ENCODE data around the gene G3BP1.

Gene G3BP1

DNA sequence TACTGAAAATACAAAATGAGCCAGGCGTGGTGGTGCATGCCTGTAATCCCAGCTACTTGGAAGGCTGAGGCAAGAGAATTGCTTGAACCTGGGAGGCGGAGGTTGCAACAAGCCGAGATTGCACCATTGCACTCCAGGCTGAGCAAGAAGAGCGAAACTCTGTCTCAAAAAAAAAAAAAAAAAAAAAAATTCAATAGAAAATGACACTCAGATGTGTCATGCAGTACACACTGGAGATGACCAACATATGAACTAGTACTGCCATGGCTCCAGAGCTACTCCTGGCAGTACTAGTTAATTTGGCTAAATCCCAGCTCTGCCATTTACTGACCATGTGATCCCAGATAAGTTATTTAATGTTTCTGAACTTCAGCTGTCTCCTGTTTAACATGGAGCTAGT lies 20.7 kb upstream of the G3BP1 start:
- no peaks in the 10 kb centered on the region for H3K36me3 ChIP-seq (ENCODE audit: insufficient read depth, low read length)
- H3K9me3 ChIP-seq (ENCODE audit: insufficient read depth, low read depth, low read length), result no peaks in the 10 kb centered on the region
- H2AFZ ChIP-seq (ENCODE audit: low read length), result no peak overlapping the region
- H4K20me1 ChIP-seq (ENCODE audit: insufficient read depth, low read length, poor library complexity, severe bottlenecking), result no peaks in the 10 kb centered on the region
- H3K9me2 ChIP-seq (replicated peaks; ENCODE audit: low read depth, low read length), result no peaks in the 10 kb centered on the region
- no peaks in the 10 kb centered on the region for H3K79me2 ChIP-seq (ENCODE audit: insufficient read depth, low read length)
- no peaks in the 10 kb centered on the region for H3K27me3 ChIP-seq (ENCODE audit: insufficient read depth, low read length, poor library complexity, severe bottlenecking)
- TF ChIP-seq EZH2phosphoT487 (IDR thresholded peaks at IDR 0.05; ENCODE audit: borderline replicate concordance), result no peak
- TF ChIP-seq, protein P1, sequence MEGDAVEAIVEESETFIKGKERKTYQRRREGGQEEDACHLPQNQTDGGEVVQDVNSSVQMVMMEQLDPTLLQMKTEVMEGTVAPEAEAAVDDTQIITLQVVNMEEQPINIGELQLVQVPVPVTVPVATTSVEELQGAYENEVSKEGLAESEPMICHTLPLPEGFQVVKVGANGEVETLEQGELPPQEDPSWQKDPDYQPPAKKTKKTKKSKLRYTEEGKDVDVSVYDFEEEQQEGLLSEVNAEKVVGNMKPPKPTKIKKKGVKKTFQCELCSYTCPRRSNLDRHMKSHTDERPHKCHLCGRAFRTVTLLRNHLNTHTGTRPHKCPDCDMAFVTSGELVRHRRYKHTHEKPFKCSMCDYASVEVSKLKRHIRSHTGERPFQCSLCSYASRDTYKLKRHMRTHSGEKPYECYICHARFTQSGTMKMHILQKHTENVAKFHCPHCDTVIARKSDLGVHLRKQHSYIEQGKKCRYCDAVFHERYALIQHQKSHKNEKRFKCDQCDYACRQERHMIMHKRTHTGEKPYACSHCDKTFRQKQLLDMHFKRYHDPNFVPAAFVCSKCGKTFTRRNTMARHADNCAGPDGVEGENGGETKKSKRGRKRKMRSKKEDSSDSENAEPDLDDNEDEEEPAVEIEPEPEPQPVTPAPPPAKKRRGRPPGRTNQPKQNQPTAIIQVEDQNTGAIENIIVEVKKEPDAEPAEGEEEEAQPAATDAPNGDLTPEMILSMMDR (conservative IDR thresholded peaks at IDR 0.05; ENCODE audit: low read length), result no peak
- no peak overlapping the region for H3K4me2 ChIP-seq (ENCODE audit: low read depth, low read length, poor library complexity, severe bottlenecking)
- H3F3A ChIP-seq (ENCODE audit: low read depth), result 0 out of 2 replicates have a peak, but pooled peaks cover 2% of the 10 kb centered on the region
- peaks cover 6% of the 10 kb centered on the region for H3K4me1 ChIP-seq (ENCODE audit: insufficient read depth, low read length, poor library complexity, severe bottlenecking)
- H3K9ac ChIP-seq (ENCODE audit: low read depth, low read length, poor library complexity, severe bottlenecking), result no peak overlapping the region
- no peak overlapping the region for H3K4me3 ChIP-seq (ENCODE audit: low read length, poor library complexity, severe bottlenecking)

DNA sequence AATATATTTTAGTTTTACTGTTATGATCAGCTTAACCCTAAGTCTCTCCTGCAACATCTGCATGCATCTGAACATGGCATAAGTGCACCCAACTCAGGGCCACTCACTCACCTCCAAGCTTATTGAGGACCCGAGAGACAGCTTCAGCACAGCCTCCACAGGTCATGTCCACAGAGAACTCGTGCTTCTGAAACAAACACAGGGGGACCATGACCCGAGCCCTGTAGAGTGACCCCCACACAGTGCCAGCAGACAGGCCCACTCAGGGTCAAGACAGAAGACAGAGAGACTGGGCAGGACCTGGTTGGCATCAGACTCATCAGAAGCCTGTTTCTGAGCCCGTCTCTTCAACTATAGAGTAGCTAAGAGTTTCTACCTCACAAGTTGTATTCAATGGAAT lies 20.2 kb upstream of the G3BP1 start:
- H3K36me3 ChIP-seq (ENCODE audit: insufficient read depth, low read length), result no peaks in the 10 kb centered on the region
- H3K79me2 ChIP-seq (ENCODE audit: insufficient read depth, low read length), result peaks cover 3% of the 10 kb centered on the region; the same call in 1 of the 2 replicates

DNA sequence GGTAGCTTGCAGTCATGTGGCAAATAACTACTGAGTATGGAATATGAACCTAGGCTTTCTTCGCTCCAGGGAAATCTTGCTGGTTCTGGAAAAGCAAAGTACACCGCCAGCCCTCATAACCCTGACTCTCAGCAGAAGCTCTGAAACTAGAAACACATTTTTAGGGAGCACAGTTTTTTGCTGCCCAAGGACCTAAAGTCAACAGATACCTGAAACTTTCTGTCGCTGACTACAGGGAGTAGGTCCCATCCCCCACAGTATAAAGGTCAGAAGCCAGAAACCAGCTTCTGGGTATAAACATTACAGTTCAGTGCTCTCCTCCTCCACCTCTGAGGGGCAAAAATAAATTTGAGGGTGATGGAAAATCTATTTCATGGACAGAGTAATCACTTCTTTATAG lies 16.4 kb upstream of the G3BP1 start:
- no peaks in the 10 kb centered on the region for H3K27me3 ChIP-seq (ENCODE audit: insufficient read depth, low read length, poor library complexity, severe bottlenecking)
- H3K9me2 ChIP-seq (replicated peaks; ENCODE audit: low read depth, low read length), result no peaks in the 10 kb centered on the region
- peaks cover 20% of the 10 kb centered on the region for H3K79me2 ChIP-seq (ENCODE audit: insufficient read depth, low read length)
- H3K4me3 ChIP-seq (ENCODE audit: low read length, poor library complexity, severe bottlenecking), result no peak overlapping the region
- H3K9ac ChIP-seq (ENCODE audit: low read depth, low read length, poor library complexity, severe bottlenecking), result no peak overlapping the region
- H3K4me2 ChIP-seq (ENCODE audit: low read depth, low read length, poor library complexity, severe bottlenecking), result peak overlapping the region; percentile 10
- peaks cover 28% of the 10 kb centered on the region for H3K4me1 ChIP-seq (ENCODE audit: insufficient read depth, low read length, poor library complexity, severe bottlenecking)
- no peak overlapping the region for H2AFZ ChIP-seq (ENCODE audit: low read length)
- no peak for TF ChIP-seq EZH2phosphoT487 (IDR thresholded peaks at IDR 0.05; ENCODE audit: borderline replicate concordance)
- TF ChIP-seq, protein P1 (conservative IDR thresholded peaks at IDR 0.05; ENCODE audit: low read length), result no peak
- no peaks in the 10 kb centered on the region for H4K20me1 ChIP-seq (ENCODE audit: insufficient read depth, low read length, poor library complexity, severe bottlenecking)
- H3F3A ChIP-seq (ENCODE audit: low read depth), result 0 out of 2 replicates have a peak, but pooled peaks cover 2% of the 10 kb centered on the region
- H3K9me3 ChIP-seq (ENCODE audit: insufficient read depth, low read depth, low read length), result no peaks in the 10 kb centered on the region
- H3K36me3 ChIP-seq (ENCODE audit: insufficient read depth, low read length), result no peaks in the 10 kb centered on the region

More for the DNA sequence above, 20.2 kb upstream of the G3BP1 start:
- H3F3A ChIP-seq (ENCODE audit: low read depth), result 0 out of 2 replicates have a peak, but pooled peaks cover 2% of the 10 kb centered on the region
- H4K20me1 ChIP-seq (ENCODE audit: insufficient read depth, low read length, poor library complexity, severe bottlenecking), result no peaks in the 10 kb centered on the region
- H3K9ac ChIP-seq (ENCODE audit: low read depth, low read length, poor library complexity, severe bottlenecking), result no peak overlapping the region
- no peaks in the 10 kb centered on the region for H3K9me3 ChIP-seq (ENCODE audit: insufficient read depth, low read depth, low read length)
- peaks cover 5% of the 10 kb centered on the region for H3K4me1 ChIP-seq (ENCODE audit: insufficient read depth, low read length, poor library complexity, severe bottlenecking)
- H3K4me2 ChIP-seq (ENCODE audit: low read depth, low read length, poor library complexity, severe bottlenecking), result no peak overlapping the region
- no peak for TF ChIP-seq EZH2phosphoT487 (IDR thresholded peaks at IDR 0.05; ENCODE audit: borderline replicate concordance)
- TF ChIP-seq, protein P1 (conservative IDR thresholded peaks at IDR 0.05; ENCODE audit: low read length), result no peak
- H3K9me2 ChIP-seq (replicated peaks; ENCODE audit: low read depth, low read length), result no peaks in the 10 kb centered on the region
- no peak overlapping the region for H2AFZ ChIP-seq (ENCODE audit: low read length)
- H3K27me3 ChIP-seq (ENCODE audit: insufficient read depth, low read length, poor library complexity, severe bottlenecking), result no peaks in the 10 kb centered on the region
- H3K4me3 ChIP-seq (ENCODE audit: low read length, poor library complexity, severe bottlenecking), result no peak overlapping the region

All from Loucy (cell line).